ENCODE data around the gene CLCNKA.
A peak's percentile ranks its signal among the peaks of the same experiment; 100 is the strongest.
"Not testable (repeated sequence)": the region's sequence is repeated elsewhere in the genome, so short reads cannot be mapped to it uniquely, and the experiment has no call there.

CLCNKA gene

DNA sequence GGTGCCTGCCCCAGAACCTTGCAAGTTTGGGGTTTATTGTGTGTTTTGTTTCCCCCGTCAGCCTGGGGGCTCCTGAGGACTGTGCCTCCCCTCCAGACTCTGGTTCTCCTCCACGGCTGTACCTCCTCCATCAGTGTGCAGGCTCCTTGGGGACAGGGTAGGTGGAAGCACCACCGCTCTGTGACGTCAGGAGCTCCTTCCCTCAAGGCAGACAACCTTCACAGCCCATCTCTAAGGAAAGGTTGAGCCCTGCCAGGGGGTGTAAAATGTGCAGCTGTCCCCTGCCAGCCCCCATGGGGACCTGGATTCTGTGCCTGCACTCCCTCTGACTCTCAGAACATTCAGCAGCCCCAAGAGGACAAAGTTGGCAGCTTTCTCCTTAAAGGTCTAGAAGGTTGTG, 3.5 kb upstream of the CLCNKA start:
- peaks cover 49% of the 10 kb centered on the region for H3K4me1 ChIP-seq (ENCODE audit: control insufficient read depth, insufficient read depth, low read length, unreplicated experiment)
- 0 out of 2 replicates have a peak overlapping the region, but pooled peaks have one; percentile 23 for H3K27ac ChIP-seq (ENCODE audit: low read depth, low read length)
- no peaks in the 10 kb centered on the region for H3K27me3 ChIP-seq (ENCODE audit: insufficient read depth, low read length)
- H3K4me3 ChIP-seq (ENCODE audit: low read depth, low read length) = no peak overlapping the region
- no peaks in the 10 kb centered on the region for H3K79me2 ChIP-seq (ENCODE audit: control insufficient read depth, insufficient read depth, low read length, unreplicated experiment)
- peak overlapping the region; percentile 24 for H2AFZ ChIP-seq (ENCODE audit: low read length, unreplicated experiment)
- no peaks in the 10 kb centered on the region for H3K36me3 ChIP-seq (ENCODE audit: insufficient read depth, low read length)

DNA sequence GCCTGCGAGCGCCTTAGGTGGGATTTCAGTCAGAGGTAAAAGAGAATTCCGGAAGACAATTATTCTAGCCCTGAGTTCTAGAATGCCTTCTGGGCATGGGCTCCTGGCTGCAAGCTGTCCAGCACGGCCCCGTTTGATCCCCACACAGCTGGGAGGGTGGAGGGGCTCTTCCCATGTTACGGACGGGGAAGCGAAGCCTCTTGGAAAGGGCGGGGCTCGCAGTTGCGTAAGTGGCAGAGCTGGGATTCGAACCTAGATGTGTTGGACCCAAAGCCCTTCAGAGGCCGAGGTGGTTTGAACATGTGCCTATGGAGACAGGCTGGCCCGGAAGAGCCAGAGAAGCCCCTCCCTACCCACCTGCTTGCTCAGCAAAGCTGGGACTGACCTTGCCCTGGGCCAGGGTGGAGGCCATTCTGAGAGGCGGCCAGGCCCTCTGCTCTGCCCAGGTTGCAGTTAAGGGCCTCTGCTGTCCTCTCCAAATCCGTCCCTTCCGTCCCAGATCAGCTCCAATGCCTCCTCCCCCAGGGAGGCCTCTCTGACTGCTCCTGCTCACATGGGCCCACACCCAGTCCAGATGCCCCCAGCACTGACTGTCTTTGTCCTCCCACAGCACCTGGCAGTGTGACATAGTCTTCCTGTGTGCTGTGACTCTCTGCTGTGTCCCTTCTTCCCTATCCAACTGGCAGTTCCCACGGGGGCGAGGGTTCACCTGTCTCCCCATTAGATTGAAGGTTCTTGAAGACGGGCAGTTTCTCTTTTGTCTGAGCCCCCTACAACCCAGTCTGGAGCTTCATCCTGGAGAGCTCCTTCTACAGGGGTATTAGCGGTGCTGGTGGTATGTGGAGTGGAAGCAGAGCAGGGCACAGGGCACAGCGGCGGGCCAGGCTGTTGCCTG, 2.8 kb upstream of the CLCNKA start:
- no peak overlapping the region for H3K27ac ChIP-seq (ENCODE audit: low read depth, low read length)
- no peaks in the 10 kb centered on the region for H3K79me2 ChIP-seq (ENCODE audit: control insufficient read depth, insufficient read depth, low read length, unreplicated experiment)
- peaks cover 44% of the 10 kb centered on the region for H3K4me1 ChIP-seq (ENCODE audit: control insufficient read depth, insufficient read depth, low read length, unreplicated experiment)
- H3K4me3 ChIP-seq (ENCODE audit: low read depth, low read length) = no peak overlapping the region
- H3K36me3 ChIP-seq (ENCODE audit: insufficient read depth, low read length) = no peaks in the 10 kb centered on the region
- no peaks in the 10 kb centered on the region for H3K27me3 ChIP-seq (ENCODE audit: insufficient read depth, low read length)
- H2AFZ ChIP-seq (ENCODE audit: low read length, unreplicated experiment) = no peak overlapping the region

DNA sequence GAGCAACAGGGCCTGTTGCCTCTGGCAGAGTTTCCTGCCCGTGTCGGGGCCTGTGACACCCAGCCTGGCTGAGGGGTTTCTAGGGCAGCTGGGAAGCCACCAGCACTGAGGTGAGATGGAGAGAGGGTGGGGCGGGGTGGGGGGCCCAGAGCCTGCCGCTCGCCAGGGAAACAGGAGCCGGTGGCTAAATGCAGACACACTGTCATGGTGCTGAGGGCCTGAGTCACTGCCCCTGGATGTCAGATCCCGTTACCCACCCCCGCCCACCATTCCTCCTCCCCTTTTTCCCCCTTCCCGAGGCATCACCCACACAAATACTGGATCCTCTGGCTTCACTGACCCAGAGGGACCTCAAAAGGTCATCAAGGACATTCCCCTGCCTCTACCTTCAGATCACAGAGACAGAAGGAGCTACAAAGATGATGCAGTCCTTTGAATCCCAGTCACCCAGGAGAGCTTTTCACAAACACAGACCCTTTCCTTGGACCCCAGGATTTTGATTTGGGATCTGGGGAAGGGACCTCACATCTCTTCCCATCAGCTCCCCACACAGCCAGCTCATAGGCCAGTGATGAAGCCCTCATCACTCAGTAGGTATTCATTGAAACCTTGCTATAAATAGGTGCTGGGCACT, 2.1 kb upstream of the CLCNKA start:
- no peak overlapping the region for H2AFZ ChIP-seq (ENCODE audit: low read length, unreplicated experiment)
- H3K27me3 ChIP-seq (ENCODE audit: insufficient read depth, low read length) = no peaks in the 10 kb centered on the region
- no peak overlapping the region for H3K27ac ChIP-seq (ENCODE audit: low read depth, low read length)

DNA sequence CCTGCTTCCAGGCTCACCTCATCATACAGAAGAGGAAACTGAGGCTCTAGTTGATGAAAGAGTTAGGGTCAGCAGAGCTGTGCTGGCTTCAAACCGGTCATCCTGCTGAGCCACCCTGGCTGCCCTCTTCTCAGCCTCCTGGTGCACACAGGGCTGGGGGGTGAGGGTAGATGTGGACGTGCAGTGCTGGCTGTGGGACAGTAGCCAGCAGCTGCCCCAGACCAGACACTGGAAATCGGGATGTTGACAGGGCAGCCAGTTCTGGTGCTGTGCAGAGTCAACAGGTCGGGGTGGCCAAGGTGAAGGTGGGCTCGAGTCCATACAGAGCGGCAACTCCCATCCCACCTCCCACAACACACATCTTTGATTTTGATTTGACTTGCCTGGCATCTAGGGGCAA, 1.5 kb upstream of the CLCNKA start:
- Histone ChIP-seq H2AFZ (ENCODE audit: low read length, unreplicated experiment) (no peak overlapping the region), H3K79me2 (ENCODE audit: control insufficient read depth, insufficient read depth, low read length, unreplicated experiment) (no peaks in the 10 kb centered on the region), H3K4me1 (ENCODE audit: control insufficient read depth, insufficient read depth, low read length, unreplicated experiment) (peaks cover 44% of the 10 kb centered on the region), H3K4me3 (ENCODE audit: low read depth, low read length) (no peak overlapping the region), H3K36me3 (ENCODE audit: insufficient read depth, low read length) (no peaks in the 10 kb centered on the region), H3K27me3 (ENCODE audit: insufficient read depth, low read length) (no peaks in the 10 kb centered on the region), H3K27ac (ENCODE audit: low read depth, low read length) (no peak overlapping the region)

More for the DNA sequence above, 2.1 kb upstream of the CLCNKA start:
- H3K79me2 ChIP-seq (ENCODE audit: control insufficient read depth, insufficient read depth, low read length, unreplicated experiment) = no peaks in the 10 kb centered on the region
- peaks cover 44% of the 10 kb centered on the region for H3K4me1 ChIP-seq (ENCODE audit: control insufficient read depth, insufficient read depth, low read length, unreplicated experiment)
- no peaks in the 10 kb centered on the region for H3K36me3 ChIP-seq (ENCODE audit: insufficient read depth, low read length)
- H3K4me3 ChIP-seq (ENCODE audit: low read depth, low read length) = no peak overlapping the region

DNA sequence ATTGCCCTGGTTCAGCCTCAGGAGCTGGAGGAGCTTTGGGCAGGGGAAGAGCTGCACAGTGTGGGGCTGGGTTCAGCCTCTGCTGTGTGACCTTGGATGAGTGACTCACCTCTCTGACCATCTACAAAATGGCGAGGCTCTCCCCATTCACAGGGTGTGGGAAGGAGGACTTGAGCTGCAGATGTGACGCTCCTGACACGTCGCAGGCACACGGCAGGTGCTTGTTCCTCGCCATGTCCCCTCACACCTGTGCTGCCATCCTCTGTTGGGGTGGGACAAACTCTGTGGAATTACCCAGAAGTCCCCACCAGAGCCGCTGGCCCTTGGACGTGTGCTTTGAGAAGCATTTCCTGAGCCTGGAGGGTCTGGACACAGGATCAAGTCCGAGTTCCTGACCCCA, 958 bp upstream of the CLCNKA start:
- not testable (repeated sequence) for H3K27me3 ChIP-seq (ENCODE audit: insufficient read depth, low read length); H3K79me2 ChIP-seq (ENCODE audit: control insufficient read depth, insufficient read depth, low read length, unreplicated experiment); H3K4me3 ChIP-seq (ENCODE audit: low read depth, low read length); H3K27ac ChIP-seq (ENCODE audit: low read depth, low read length); H3K36me3 ChIP-seq (ENCODE audit: insufficient read depth, low read length); H2AFZ ChIP-seq (ENCODE audit: low read length, unreplicated experiment)
- H3K4me1 ChIP-seq (ENCODE audit: control insufficient read depth, insufficient read depth, low read length, unreplicated experiment) = peaks cover 41% of the 10 kb centered on the region

DNA sequence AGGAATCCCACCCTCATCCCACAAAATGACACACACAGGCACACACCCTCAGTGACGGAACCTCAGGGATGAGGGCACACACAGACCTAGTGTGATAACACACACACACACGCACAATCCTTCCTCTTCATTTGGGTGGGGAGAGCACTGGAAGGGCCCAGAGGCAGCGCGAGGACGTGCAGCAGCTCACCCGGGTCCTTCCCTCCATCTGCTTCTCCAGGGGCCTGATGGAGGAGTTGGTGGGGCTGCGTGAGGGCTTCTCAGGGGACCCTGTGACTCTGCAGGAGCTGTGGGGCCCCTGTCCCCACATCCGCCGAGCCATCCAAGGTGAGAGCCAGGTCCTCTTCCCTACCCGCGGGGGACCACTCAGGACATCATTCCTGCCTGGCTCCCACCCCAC, 557 bp downstream of the CLCNKA start:
- no peaks in the 10 kb centered on the region for H3K36me3 ChIP-seq (ENCODE audit: insufficient read depth, low read length)
- no peak overlapping the region for H3K27ac ChIP-seq (ENCODE audit: low read depth, low read length)
- H3K79me2 ChIP-seq (ENCODE audit: control insufficient read depth, insufficient read depth, low read length, unreplicated experiment) = no peaks in the 10 kb centered on the region
- peaks cover 4% of the 10 kb centered on the region; the same call in 1 of the 2 replicates for H3K27me3 ChIP-seq (ENCODE audit: insufficient read depth, low read length)
- no peak overlapping the region for H2AFZ ChIP-seq (ENCODE audit: low read length, unreplicated experiment)
- H3K4me1 ChIP-seq (ENCODE audit: control insufficient read depth, insufficient read depth, low read length, unreplicated experiment) = peaks cover 32% of the 10 kb centered on the region
- no peak overlapping the region for H3K4me3 ChIP-seq (ENCODE audit: low read depth, low read length)

DNA sequence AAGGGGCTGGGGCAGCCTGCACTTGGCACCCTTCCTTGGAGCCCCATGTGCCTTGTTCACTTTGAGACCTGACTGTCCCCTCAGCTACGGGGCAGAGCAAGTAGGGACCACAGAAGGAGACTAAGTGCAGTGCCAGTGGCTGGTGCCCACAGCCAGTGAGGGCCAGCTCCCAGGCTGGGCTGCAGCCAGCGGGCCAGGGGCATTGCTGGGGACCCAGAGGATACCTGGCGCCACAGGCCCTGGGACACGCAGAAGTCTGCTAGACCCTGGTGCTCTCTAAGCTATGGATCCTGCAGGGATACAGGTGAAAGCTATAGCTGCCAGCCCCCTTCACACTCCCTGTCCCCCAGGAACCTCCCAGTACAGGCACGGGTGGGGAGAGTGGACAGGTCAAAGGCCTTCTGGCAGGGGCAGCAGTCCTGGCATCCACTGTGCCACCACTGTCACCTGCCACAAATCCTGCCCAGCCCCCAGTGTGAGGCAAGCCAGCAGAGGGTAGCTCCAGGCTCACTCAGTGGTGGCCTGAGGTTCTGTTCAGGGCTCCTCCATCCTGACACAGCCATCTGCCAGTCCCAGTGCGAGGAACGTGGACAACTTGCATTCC, 1.3 kb downstream of the CLCNKA start:
- H3K4me1 ChIP-seq (ENCODE audit: control insufficient read depth, insufficient read depth, low read length, unreplicated experiment) = peaks cover 25% of the 10 kb centered on the region
- no peak overlapping the region for H2AFZ ChIP-seq (ENCODE audit: low read length, unreplicated experiment)
- H3K27ac ChIP-seq (ENCODE audit: low read depth, low read length) = no peak overlapping the region
- H3K4me3 ChIP-seq (ENCODE audit: low read depth, low read length) = no peak overlapping the region
- H3K79me2 ChIP-seq (ENCODE audit: control insufficient read depth, insufficient read depth, low read length, unreplicated experiment) = no peaks in the 10 kb centered on the region
- peaks cover 5% of the 10 kb centered on the region; the same call in 1 of the 2 replicates for H3K27me3 ChIP-seq (ENCODE audit: insufficient read depth, low read length)
- no peaks in the 10 kb centered on the region for H3K36me3 ChIP-seq (ENCODE audit: insufficient read depth, low read length)

DNA sequence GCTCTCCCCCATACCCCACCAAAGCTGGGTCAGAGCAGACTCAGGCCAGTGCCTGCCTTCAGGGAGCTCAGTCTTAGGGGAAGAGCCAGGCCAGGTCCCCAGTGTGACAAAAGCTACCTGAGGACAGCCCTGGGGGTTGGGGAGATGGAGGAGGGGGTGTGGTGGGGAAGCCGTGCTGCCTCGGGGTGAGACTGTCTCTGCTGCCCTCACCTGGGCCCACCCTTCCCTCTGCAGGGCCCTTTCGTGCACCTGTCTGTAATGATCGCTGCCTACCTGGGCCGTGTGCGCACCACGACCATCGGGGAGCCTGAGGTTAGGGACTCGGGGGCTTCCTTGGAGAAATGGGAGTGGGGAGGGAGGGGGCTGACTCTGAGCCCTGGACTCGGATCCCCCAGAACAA, 4.5 kb downstream of the CLCNKA start:
- H3K27me3 ChIP-seq (ENCODE audit: insufficient read depth, low read length); H3K4me3 ChIP-seq (ENCODE audit: low read depth, low read length); H3K4me1 ChIP-seq (ENCODE audit: control insufficient read depth, insufficient read depth, low read length, unreplicated experiment): not testable (repeated sequence)

DNA sequence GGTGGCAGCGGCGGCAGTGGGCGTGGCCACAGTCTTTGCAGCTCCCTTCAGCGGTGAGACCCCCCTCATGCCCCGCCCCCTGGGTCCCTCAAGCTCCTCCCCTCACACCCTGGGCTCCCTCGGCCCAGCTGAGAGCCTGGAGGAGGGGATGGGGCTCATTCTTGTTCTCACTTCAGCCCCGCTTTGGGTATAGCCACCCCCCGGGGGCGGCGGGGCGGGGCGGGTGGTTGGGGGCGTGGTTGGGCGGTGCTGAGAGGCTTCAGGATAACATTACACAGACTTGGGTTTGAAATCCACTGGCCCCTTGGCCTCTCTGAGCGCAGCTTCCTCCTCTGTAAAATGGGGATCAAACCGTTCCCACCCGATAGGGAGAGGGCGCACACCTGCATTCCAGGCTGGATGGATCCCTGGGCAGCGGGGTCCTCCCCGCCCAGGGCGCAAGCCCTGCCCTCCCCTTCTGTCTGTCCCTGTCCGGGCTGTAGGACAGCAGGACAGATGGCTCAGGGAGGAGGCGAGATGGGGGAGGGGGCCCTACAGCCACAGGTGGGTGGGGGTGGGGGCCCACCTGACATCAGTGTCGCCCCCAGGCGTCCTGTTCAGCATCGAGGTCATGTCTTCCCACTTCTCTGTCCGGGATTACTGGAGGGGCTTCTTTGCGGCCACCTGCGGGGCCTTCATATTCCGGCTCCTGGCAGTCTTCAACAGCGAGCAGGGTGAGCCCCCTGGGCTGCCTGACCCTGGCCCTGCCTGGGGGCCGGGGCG, 5.1 kb downstream of the CLCNKA start:
- H3K4me3 ChIP-seq (ENCODE audit: low read depth, low read length) = peak overlapping the region; percentile 43; the same call in 1 of the 2 replicates
- peaks cover 5% of the 10 kb centered on the region; the same call in 1 of the 2 replicates for H3K27me3 ChIP-seq (ENCODE audit: insufficient read depth, low read length)
- no peaks in the 10 kb centered on the region for H3K36me3 ChIP-seq (ENCODE audit: insufficient read depth, low read length)
- no peak overlapping the region for H2AFZ ChIP-seq (ENCODE audit: low read length, unreplicated experiment)
- H3K79me2 ChIP-seq (ENCODE audit: control insufficient read depth, insufficient read depth, low read length, unreplicated experiment) = no peaks in the 10 kb centered on the region
- H3K27ac ChIP-seq (ENCODE audit: low read depth, low read length) = no peak overlapping the region
- H3K4me1 ChIP-seq (ENCODE audit: control insufficient read depth, insufficient read depth, low read length, unreplicated experiment) = no peaks in the 10 kb centered on the region

More for the DNA sequence above, 4.5 kb downstream of the CLCNKA start:
- H3K36me3 ChIP-seq (ENCODE audit: insufficient read depth, low read length); H3K79me2 ChIP-seq (ENCODE audit: control insufficient read depth, insufficient read depth, low read length, unreplicated experiment); H2AFZ ChIP-seq (ENCODE audit: low read length, unreplicated experiment); H3K27ac ChIP-seq (ENCODE audit: low read depth, low read length): not testable (repeated sequence)

DNA sequence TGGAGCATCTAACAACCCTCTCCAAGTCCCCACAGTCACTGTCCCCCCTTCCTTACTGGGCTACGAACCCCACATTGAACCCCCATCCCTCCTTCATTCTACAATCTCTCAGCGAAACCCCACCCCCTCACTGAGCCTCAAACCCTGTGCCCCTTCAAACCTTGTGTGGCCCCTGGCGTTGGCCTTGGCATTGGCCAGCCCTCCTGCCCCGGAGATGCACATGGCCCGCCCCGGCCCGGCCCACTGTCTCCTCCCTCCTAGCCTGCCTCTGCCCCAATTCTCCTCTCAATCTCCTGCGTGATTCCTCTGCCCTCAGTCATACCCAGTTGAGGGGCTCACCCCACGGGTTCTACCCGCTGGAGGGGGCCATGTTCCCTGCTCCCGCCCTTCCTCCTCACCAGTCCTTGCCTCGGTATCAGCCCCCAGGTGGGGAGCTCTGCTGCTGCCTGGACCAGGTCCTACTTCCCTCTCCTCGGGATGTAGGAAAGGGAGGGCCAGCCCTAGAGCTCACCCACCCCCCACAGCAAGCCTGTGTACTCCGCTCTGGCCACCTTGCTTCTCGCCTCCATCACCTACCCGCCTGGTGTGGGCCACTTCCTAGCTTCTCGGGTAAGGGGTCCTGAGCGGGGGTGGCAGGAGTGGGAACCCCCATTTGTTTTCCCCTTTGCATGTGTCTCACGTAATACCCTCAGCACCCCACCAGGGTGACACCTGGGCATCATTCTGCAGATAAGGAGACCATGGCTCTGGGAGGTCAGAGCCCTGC, 6.6 kb downstream of the CLCNKA start:
- H3K79me2 ChIP-seq (ENCODE audit: control insufficient read depth, insufficient read depth, low read length, unreplicated experiment) = no peaks in the 10 kb centered on the region
- no peaks in the 10 kb centered on the region for H3K4me1 ChIP-seq (ENCODE audit: control insufficient read depth, insufficient read depth, low read length, unreplicated experiment)
- no peak overlapping the region for H3K4me3 ChIP-seq (ENCODE audit: low read depth, low read length)
- no peak overlapping the region for H3K27ac ChIP-seq (ENCODE audit: low read depth, low read length)
- H2AFZ ChIP-seq (ENCODE audit: low read length, unreplicated experiment) = no peak overlapping the region
- H3K36me3 ChIP-seq (ENCODE audit: insufficient read depth, low read length) = no peaks in the 10 kb centered on the region
- H3K27me3 ChIP-seq (ENCODE audit: insufficient read depth, low read length) = peaks cover 5% of the 10 kb centered on the region; the same call in 1 of the 2 replicates

Measured in ACC112 (cell line).